Trophoblast cell (in vitro differentiated cells and primary cell): ENCODE measurements around the gene ZBTB43.
"Not testable (repeated sequence)": the region's sequence is repeated elsewhere in the genome, so short reads cannot be mapped to it uniquely, and the experiment has no call there.

Source experiments
- DNase-seq, 2 donors: peaks; one replicate each; pipeline ENCODE4 v3.0.0-alpha.2; 2016
- H2AFZ ChIP-seq: 2 replicates; pipeline ENCODE4 v1.6.1; 2013; ENCODE audit warnings: low read length, moderate library complexity, mild to moderate bottlenecking; ENCODE audit not compliant: insufficient read depth, poor library complexity
- H2AK5ac ChIP-seq: 2 replicates; pipeline ENCODE4 v1.6.1; 2013; ENCODE audit warnings: mild to moderate bottlenecking, low read length
- H2BK120ac ChIP-seq: 2 replicates; pipeline ENCODE4 v1.6.1; 2013; ENCODE audit warnings: low read length, mild to moderate bottlenecking, moderate library complexity; ENCODE audit not compliant: insufficient read depth, poor library complexity
- H2BK12ac ChIP-seq: 2 replicates; pipeline ENCODE4 v1.6.1; 2013; ENCODE audit warnings: mild to moderate bottlenecking, low read length, moderate library complexity
- H2BK5ac ChIP-seq: 2 replicates; pipeline ENCODE4 v1.6.1; 2013; ENCODE audit warnings: low read length, low read depth, moderate library complexity, mild to moderate bottlenecking; ENCODE audit not compliant: poor library complexity
- H3K14ac ChIP-seq: 2 replicates; pipeline ENCODE4 v1.6.1; 2013; ENCODE audit warnings: mild to moderate bottlenecking, low read length
- H3K18ac ChIP-seq: 2 replicates; pipeline ENCODE4 v1.6.1; 2013; ENCODE audit warnings: mild to moderate bottlenecking, low read length
- H3K23ac ChIP-seq: 2 replicates; pipeline ENCODE4 v1.6.1; 2013; ENCODE audit warnings: low read length
- H3K27ac ChIP-seq: 2 replicates; pipeline ENCODE4 v1.5.1; 2013; ENCODE audit warnings: low read depth, mild to moderate bottlenecking, inconsistent platforms, low read length, moderate library complexity
- H3K27me3 ChIP-seq: 2 replicates; pipeline ENCODE4 v1.6.1; 2013; ENCODE audit warnings: inconsistent platforms, mild to moderate bottlenecking, low read length, moderate library complexity; ENCODE audit not compliant: insufficient read depth
- H3K36me3 ChIP-seq, 2 experiments: 1 replicate in 1 of 2; 2 replicates in 1 of 2; pipeline ENCODE4 v1.6.1; 2013; ENCODE audit warnings: low read length in 2 of 2, mild to moderate bottlenecking in 2 of 2, moderate library complexity in 1 of 2; ENCODE audit not compliant: insufficient read depth in 2 of 2, control insufficient read depth in 1 of 2
- H3K4ac ChIP-seq: 2 replicates; pipeline ENCODE4 v1.6.1; 2013; ENCODE audit warnings: low read depth, mild to moderate bottlenecking, low read length, moderate library complexity
- H3K4me1 ChIP-seq, 2 experiments: 1 replicate in 1 of 2; 2 replicates in 1 of 2; pipeline ENCODE4 v1.6.1; 2013; ENCODE audit warnings: low read length in 2 of 2, mild to moderate bottlenecking in 2 of 2, moderate library complexity in 1 of 2; ENCODE audit not compliant: insufficient read depth in 2 of 2, control insufficient read depth in 1 of 2
- H3K4me2 ChIP-seq: 2 replicates; pipeline ENCODE4 v1.6.1; 2013; ENCODE audit warnings: inconsistent platforms, mild to moderate bottlenecking, low read length, moderate library complexity
- H3K4me3 ChIP-seq: 2 replicates; pipeline ENCODE4 v1.5.1; 2013; ENCODE audit warnings: mild to moderate bottlenecking, low read depth, low read length, inconsistent platforms
- H3K79me1 ChIP-seq: one replicate; pipeline ENCODE4 v1.6.1; 2013; ENCODE audit warnings: low read length
- H3K79me2 ChIP-seq: 2 replicates; pipeline ENCODE4 v1.6.1; 2013; ENCODE audit warnings: low read length, mild to moderate bottlenecking; ENCODE audit not compliant: control insufficient read depth, insufficient read depth, poor library complexity
- H3K9ac ChIP-seq: 2 replicates; pipeline ENCODE4 v1.6.1; 2013; ENCODE audit warnings: mild to moderate bottlenecking, low read length
- H3K9me3 ChIP-seq: 2 replicates; pipeline ENCODE4 v1.6.1; 2013; ENCODE audit warnings: low read depth, mild to moderate bottlenecking, control low read depth, inconsistent platforms, low read length; ENCODE audit not compliant: insufficient read depth
- H4K12ac ChIP-seq: 2 replicates; pipeline ENCODE4 v1.6.1; 2013; ENCODE audit warnings: low read depth, mild to moderate bottlenecking, low read length, moderate library complexity
- H4K8ac ChIP-seq: 2 replicates; pipeline ENCODE4 v1.6.1; 2013; ENCODE audit warnings: low read depth, mild to moderate bottlenecking, low read length, moderate library complexity
- H4K91ac ChIP-seq: one replicate; pipeline ENCODE4 v1.6.1; 2013; ENCODE audit warnings: low read depth, mild to moderate bottlenecking, low read length, moderate library complexity
- WGBS: extraction: QIAGEN DNeasy Blood & Tissue Kit; methylation state at CpG from one replicate; pipeline ENCODE4 v1.1.7; 2013; ENCODE audit warnings: missing lambda C conversion rate; ENCODE audit not compliant: insufficient read length, insufficient coverage; ENCODE audit errors: extremely low coverage; 5-methylcytosine and 5-hydroxymethylcytosine counted together

ZBTB43 gene

DNA sequence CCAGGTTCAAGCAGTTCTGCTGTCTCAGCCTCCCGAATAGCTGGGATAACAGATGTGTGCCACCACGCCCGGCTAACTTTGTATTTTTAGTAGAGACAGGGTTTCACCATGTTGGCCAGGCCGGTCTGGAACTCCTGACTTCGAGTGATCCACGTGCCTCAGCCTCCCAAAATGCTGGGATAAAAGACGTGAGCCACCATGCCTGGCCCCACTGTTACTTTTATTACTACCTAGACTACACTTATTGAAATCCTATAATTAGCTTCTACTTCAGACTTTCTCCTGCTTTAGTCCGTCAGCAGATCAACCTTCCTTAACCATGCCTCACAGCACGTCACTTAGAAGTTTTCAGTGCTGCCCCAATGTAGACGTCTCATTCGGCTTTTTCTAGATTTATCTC lies 8.2 kb downstream of the ZBTB43 start:
- H3K4me3 ChIP-seq = no peak overlapping the region
- no peak overlapping the region for H2AFZ ChIP-seq
- H3K14ac ChIP-seq = no peak overlapping the region
- no peak overlapping the region for H3K18ac ChIP-seq
- no peaks in the 10 kb centered on the region for H3K79me2 ChIP-seq
- no peaks in the 10 kb centered on the region for H3K9me3 ChIP-seq
- no peak overlapping the region for H2BK120ac ChIP-seq
- H4K91ac ChIP-seq = no peak overlapping the region
- H3K79me1 ChIP-seq = no peaks in the 10 kb centered on the region
- no peaks in the 10 kb centered on the region for H3K27me3 ChIP-seq
- no peak for DNase-seq
- H2BK12ac ChIP-seq = no peak overlapping the region
- H3K9ac ChIP-seq = no peak overlapping the region
- no peak overlapping the region for H2BK5ac ChIP-seq
- no peak overlapping the region for H2AK5ac ChIP-seq
- no peak overlapping the region for H3K4ac ChIP-seq
- no peak overlapping the region for H3K4me2 ChIP-seq
- no peak overlapping the region for H4K12ac ChIP-seq
- no peaks in the 10 kb centered on the region for H3K4me1 ChIP-seq
- H3K36me3 ChIP-seq = peaks cover 17 to 20% of the 10 kb centered on the region in 2 experiments
- WGBS = no CpG with 5 or more reads among the region's 11 CpGs
- H4K8ac ChIP-seq = no peak overlapping the region
- H3K27ac ChIP-seq = no peak overlapping the region
- no peak overlapping the region for H3K23ac ChIP-seq

DNA sequence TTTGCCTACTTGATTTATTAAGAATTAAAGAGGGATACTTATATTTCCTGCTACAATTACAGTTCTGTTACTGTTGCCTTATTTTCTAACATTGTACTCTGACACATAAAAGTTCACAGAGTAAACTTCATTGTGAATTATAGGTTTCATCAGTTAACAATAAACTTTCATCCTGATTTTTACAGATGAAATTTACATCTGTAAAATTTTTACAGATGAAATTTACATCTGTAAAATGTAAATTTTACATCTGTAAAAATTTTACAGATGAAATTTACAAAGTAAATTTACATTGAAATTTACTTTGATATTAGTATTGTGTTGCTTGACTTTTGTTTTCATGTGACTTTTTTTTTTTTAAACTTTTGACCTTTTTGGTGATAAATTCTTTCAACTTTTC lies 9.3 kb downstream of the ZBTB43 start:
- H2BK12ac ChIP-seq = no peak overlapping the region
- H3K27ac ChIP-seq = no peak overlapping the region
- H3K4me1 ChIP-seq = no peaks in the 10 kb centered on the region
- no peak for DNase-seq
- no peak overlapping the region for H4K12ac ChIP-seq
- H3K36me3 ChIP-seq = peaks cover 19 to 23% of the 10 kb centered on the region in 2 experiments
- H3K79me2 ChIP-seq = no peaks in the 10 kb centered on the region
- H3K4me3 ChIP-seq = no peak overlapping the region
- H2AK5ac ChIP-seq = no peak overlapping the region
- H3K79me1 ChIP-seq = no peaks in the 10 kb centered on the region
- H3K9me3 ChIP-seq = peaks cover 2% of the 10 kb centered on the region
- H2BK5ac ChIP-seq = no peak overlapping the region
- no peak overlapping the region for H3K9ac ChIP-seq
- no peak overlapping the region for H2BK120ac ChIP-seq
- no peak overlapping the region for H3K14ac ChIP-seq
- no peak overlapping the region for H3K4me2 ChIP-seq
- H4K8ac ChIP-seq = no peak overlapping the region
- no peak overlapping the region for H4K91ac ChIP-seq
- no peak overlapping the region for H3K18ac ChIP-seq
- H3K27me3 ChIP-seq = no peaks in the 10 kb centered on the region
- H2AFZ ChIP-seq = no peak overlapping the region
- H3K4ac ChIP-seq = no peak overlapping the region
- H3K23ac ChIP-seq = no peak overlapping the region

DNA sequence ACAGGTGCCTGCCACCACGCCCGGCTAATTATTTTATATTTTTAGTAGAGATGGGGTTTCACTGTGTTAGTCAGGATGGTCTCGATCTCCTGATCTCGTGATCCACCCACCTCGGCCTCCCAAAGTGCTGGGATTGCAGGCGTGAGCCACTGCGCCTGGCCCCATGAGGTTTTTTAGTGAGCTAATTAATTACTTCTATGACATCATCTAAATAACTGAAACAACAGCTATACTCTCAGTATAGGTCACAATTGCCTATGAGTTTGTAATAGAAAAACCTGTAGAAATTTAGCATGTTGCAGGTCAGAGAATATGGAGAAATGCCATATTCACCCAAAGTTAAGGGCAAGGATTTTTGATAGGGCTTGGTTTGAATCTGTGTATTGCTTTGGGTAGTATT lies 12.8 kb downstream of the ZBTB43 start:
- H3K36me3 ChIP-seq = peaks cover 17% of the 10 kb centered on the region in 2 experiments
- not testable (repeated sequence) for H2BK120ac ChIP-seq, H3K23ac ChIP-seq, H2BK5ac ChIP-seq, H4K12ac ChIP-seq, H3K9ac ChIP-seq, H3K79me2 ChIP-seq, H3K4me3 ChIP-seq, H3K27ac ChIP-seq, H3K4ac ChIP-seq, H2AFZ ChIP-seq, H2BK12ac ChIP-seq, H3K4me1 ChIP-seq, H3K18ac ChIP-seq, H3K27me3 ChIP-seq, H3K14ac ChIP-seq, H3K4me2 ChIP-seq, H4K91ac ChIP-seq, H3K9me3 ChIP-seq, H3K79me1 ChIP-seq, H2AK5ac ChIP-seq, H4K8ac ChIP-seq, DNase-seq
- no CpG with 5 or more reads among the region's 7 CpGs for WGBS

DNA sequence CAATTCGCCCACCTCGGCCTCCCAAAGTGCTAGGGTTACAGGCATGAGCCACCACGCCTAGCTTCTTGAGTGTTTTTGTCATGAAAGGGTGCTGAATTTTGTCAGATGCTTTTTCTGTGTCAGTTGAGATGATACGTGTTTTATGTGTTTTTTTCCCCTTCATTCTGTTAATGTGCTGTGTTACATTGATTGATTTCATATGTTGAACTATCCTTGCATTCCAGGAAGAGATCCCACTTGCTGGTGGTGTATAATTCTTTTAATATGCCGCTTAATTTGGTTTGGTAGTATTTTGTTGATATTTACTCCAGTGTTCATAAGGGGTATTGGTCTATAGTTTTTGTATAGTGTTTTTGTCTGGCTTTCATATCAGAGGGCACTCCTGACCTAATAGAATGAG lies 13.6 kb downstream of the ZBTB43 start:
- Histone ChIP-seq H2AFZ (no peak overlapping the region), H3K9me3 (peaks cover 2% of the 10 kb centered on the region), H3K14ac (no peak overlapping the region), H3K27me3 (no peaks in the 10 kb centered on the region), H3K79me1 (no peaks in the 10 kb centered on the region), H2AK5ac (no peak overlapping the region), H4K8ac (no peak overlapping the region), H2BK12ac (no peak overlapping the region), H3K18ac (no peak overlapping the region), H3K79me2 (no peaks in the 10 kb centered on the region), H4K12ac (no peak overlapping the region), H3K4ac (no peak overlapping the region), H3K4me2 (no peak overlapping the region), H2BK120ac (no peak overlapping the region), H3K27ac (no peak overlapping the region), H3K9ac (no peak overlapping the region), H3K4me3 (no peak overlapping the region), H4K91ac (no peak overlapping the region), H3K23ac (no peak overlapping the region), H3K4me1 (no peaks in the 10 kb centered on the region), H3K36me3 (peaks cover 10 to 14% of the 10 kb centered on the region in 2 experiments), H2BK5ac (no peak overlapping the region)
- no CpG with 5 or more reads among the region's 5 CpGs for WGBS
- no peak for DNase-seq
